ENCODE results near the gene HEXD.

Gene HEXD

GRCh38 chr17:82461827-82462524 lies 43.8 kb downstream of the HEXD start:
- CTCF ChIA-PET = interaction anchor here (1.1 kb wide), 1 partner anchor 23 kb away, joined by 9 read pairs; no protein-coding TSS in a partner anchor
- TF ChIP-seq EGR2 (tag by site-specific recombination; IDR thresholded peaks at IDR 0.05; ENCODE audit: low read depth) (0 out of 2 replicates have a peak, but pooled peaks have one; percentile 29), GLIS1 (tag by site-specific recombination; IDR thresholded peaks at IDR 0.05) (peak; percentile 66), PATZ1 (tag by site-specific recombination; IDR thresholded peaks at IDR 0.05) (peak; percentile 29; the same call in 1 of the 2 replicates), KLF1 (tag by site-specific recombination; IDR thresholded peaks at IDR 0.05) (peak; percentile 61), ZNF248 (tag by site-specific recombination; IDR thresholded peaks at IDR 0.05) (no peak), ZNF10 (tag by site-specific recombination; IDR thresholded peaks at IDR 0.05) (peak; percentile 56; the same call in 1 of the 2 replicates), ZNF398 (tag by site-specific recombination; IDR thresholded peaks at IDR 0.05) (peak; percentile 56), ZNF600 (tag by site-specific recombination; IDR thresholded peaks at IDR 0.05) (peak; percentile 54; the same call in 1 of the 2 replicates), YY1 (tag by site-specific recombination; IDR thresholded peaks at IDR 0.05) (no peak), SP7 (tag by site-specific recombination; IDR thresholded peaks at IDR 0.05) (peak; percentile 54), ZIC2 (tag by site-specific recombination; IDR thresholded peaks at IDR 0.05) (peak; percentile 95), ZNF350 (tag by site-specific recombination; IDR thresholded peaks at IDR 0.05) (no peak), ZNF629 (tag by site-specific recombination; IDR thresholded peaks at IDR 0.05) (peak; percentile 46), GLIS2 (tag by site-specific recombination; IDR thresholded peaks at IDR 0.05) (0 out of 2 replicates have a peak, but pooled peaks have one; percentile 56), WT1 (tag by site-specific recombination; IDR thresholded peaks at IDR 0.05) (peak; percentile 78), ZNF624 (tag by site-specific recombination; IDR thresholded peaks at IDR 0.05) (no peak), ZNF121 (tag by site-specific recombination; IDR thresholded peaks at IDR 0.05) (no peak), SCRT2 (tag by site-specific recombination; IDR thresholded peaks at IDR 0.05) (0 out of 2 replicates have a peak, but pooled peaks have one; percentile 36)
- TF ChIP-seq, protein P1, sequence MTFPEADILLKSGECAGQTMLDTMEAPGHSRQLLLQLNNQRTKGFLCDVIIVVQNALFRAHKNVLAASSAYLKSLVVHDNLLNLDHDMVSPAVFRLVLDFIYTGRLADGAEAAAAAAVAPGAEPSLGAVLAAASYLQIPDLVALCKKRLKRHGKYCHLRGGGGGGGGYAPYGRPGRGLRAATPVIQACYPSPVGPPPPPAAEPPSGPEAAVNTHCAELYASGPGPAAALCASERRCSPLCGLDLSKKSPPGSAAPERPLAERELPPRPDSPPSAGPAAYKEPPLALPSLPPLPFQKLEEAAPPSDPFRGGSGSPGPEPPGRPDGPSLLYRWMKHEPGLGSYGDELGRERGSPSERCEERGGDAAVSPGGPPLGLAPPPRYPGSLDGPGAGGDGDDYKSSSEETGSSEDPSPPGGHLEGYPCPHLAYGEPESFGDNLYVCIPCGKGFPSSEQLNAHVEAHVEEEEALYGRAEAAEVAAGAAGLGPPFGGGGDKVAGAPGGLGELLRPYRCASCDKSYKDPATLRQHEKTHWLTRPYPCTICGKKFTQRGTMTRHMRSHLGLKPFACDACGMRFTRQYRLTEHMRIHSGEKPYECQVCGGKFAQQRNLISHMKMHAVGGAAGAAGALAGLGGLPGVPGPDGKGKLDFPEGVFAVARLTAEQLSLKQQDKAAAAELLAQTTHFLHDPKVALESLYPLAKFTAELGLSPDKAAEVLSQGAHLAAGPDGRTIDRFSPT (tag by site-specific recombination; IDR thresholded peaks at IDR 0.05) = 0 out of 2 replicates have a peak, but pooled peaks have one; percentile 24
- TF ChIP-seq, protein P2, sequence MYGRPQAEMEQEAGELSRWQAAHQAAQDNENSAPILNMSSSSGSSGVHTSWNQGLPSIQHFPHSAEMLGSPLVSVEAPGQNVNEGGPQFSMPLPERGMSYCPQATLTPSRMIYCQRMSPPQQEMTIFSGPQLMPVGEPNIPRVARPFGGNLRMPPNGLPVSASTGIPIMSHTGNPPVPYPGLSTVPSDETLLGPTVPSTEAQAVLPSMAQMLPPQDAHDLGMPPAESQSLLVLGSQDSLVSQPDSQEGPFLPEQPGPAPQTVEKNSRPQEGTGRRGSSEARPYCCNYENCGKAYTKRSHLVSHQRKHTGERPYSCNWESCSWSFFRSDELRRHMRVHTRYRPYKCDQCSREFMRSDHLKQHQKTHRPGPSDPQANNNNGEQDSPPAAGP (tag by site-specific recombination; IDR thresholded peaks at IDR 0.05) = peak; percentile 91
- Histone ChIP-seq H3K4me1 (ENCODE audit: control insufficient read depth, insufficient read depth, low read length) (peaks cover 5% of the 10 kb centered on the region), H3K36me3 (ENCODE audit: control insufficient read depth in 2 of 2, insufficient read depth in 1 of 2, low read length in 2 of 2) (peaks cover 24 to 72% of the 10 kb centered on the region in 2 experiments), H3K4me3 (ENCODE audit: low read depth, low read length) (no peak overlapping the region), H3K27ac (ENCODE audit: extremely low read depth, low read depth, low read length) (no peak overlapping the region), H3K9me3 (ENCODE audit: control insufficient read depth, insufficient read depth, low read depth, low read length) (no peaks in the 10 kb centered on the region)
- POLR2A ChIA-PET = interaction anchor here (0.6 kb wide), 1 partner anchor 209 kb away, joined by 4 read pairs; no protein-coding TSS in a partner anchor
